CD4-positive, alpha-beta memory T cell (primary cell): ENCODE results near the gene NEURL3. TPM values are rescaled to one million over a fixed set of nuclear protein-coding genes. Genes with fewer than 3 reads are reported as not detected.
A peak's percentile ranks its signal among the peaks of the same experiment; 100 is the strongest.

Source experiments
- CTCF ChIA-PET: fragments of 350-600 bp; sonication (Branson Sonifier 250); formaldehyde crosslinking; loops from one replicate; lab custom pipeline; 2021; ENCODE audit warnings: inconsistent platforms; ENCODE audit not compliant: partially characterized antibody; lab: Charles Lee
- POLR2A ChIA-PET: fragments of 350-600 bp; sonication (Branson Sonifier 250); formaldehyde crosslinking; loops from one replicate; lab custom pipeline; 2021; ENCODE audit not compliant: partially characterized antibody; lab: Charles Lee
- DNase-seq, 5 donors: peaks; one replicate each; pipeline versions ENCODE4 v3.0.0 to v3.0.0-alpha.2; 2020 to 2022; ENCODE audit warnings: mixed read lengths in 1 of 5
- H3K27ac ChIP-seq: one replicate; pipeline ENCODE4 v1.7.0; 2013; ENCODE audit warnings: low read depth, low read length
- H3K27me3 ChIP-seq: 2 replicates; pipeline ENCODE4 v1.7.0; 2013; ENCODE audit warnings: mild to moderate bottlenecking, low read length, moderate library complexity; ENCODE audit not compliant: insufficient read depth
- H3K36me3 ChIP-seq: 2 replicates; pipeline ENCODE4 v1.7.0; 2013; ENCODE audit warnings: mild to moderate bottlenecking, low read length, moderate library complexity; ENCODE audit not compliant: insufficient read depth
- H3K4me1 ChIP-seq: 2 replicates; pipeline ENCODE4 v1.7.0; 2013; ENCODE audit warnings: mild to moderate bottlenecking, low read length, moderate library complexity; ENCODE audit not compliant: insufficient read depth
- H3K4me3 ChIP-seq, 2 donors: one replicate each; pipeline ENCODE4 v1.7.0; 2013; ENCODE audit warnings: low read length in 2 of 2, mild to moderate bottlenecking in 1 of 2
- H3K9me3 ChIP-seq, 2 donors: one replicate each; pipeline ENCODE4 v1.7.0; 2013; ENCODE audit warnings: low read length in 2 of 2, control low read depth in 1 of 2; ENCODE audit not compliant: control insufficient read depth in 1 of 2
- H3K27ac Mint-ChIP-seq, 7 donors: one replicate each; pipeline ENCODE4 v1.8.0; 2020 to 2021; ENCODE audit warnings: mixed read lengths in 7 of 7, mild to moderate bottlenecking in 6 of 7, inconsistent platforms in 3 of 7, moderate library complexity in 3 of 7
- H3K27me3 Mint-ChIP-seq, 2 donors: one replicate each; pipeline ENCODE4 v1.8.0; 2020 to 2021; ENCODE audit warnings: mixed read lengths in 2 of 2
- H3K36me3 Mint-ChIP-seq, 2 donors: one replicate each; pipeline ENCODE4 v1.8.0; 2020 to 2021; ENCODE audit warnings: mixed read lengths in 2 of 2, inconsistent platforms in 1 of 2, mild to moderate bottlenecking in 1 of 2
- H3K4me1 Mint-ChIP-seq, 4 donors: one replicate each; pipeline ENCODE4 v1.8.0; 2020 to 2021; ENCODE audit warnings: mixed read lengths in 4 of 4, mild to moderate bottlenecking in 1 of 4
- H3K4me3 Mint-ChIP-seq, 8 donors: one replicate each; pipeline ENCODE4 v1.8.0; 2020 to 2021; ENCODE audit warnings: mixed read lengths in 8 of 8, mild to moderate bottlenecking in 7 of 8, moderate library complexity in 6 of 8, inconsistent platforms in 3 of 8
- H3K9me3 Mint-ChIP-seq, 8 donors: one replicate each; pipeline ENCODE4 v1.8.0; 2020 to 2021; ENCODE audit warnings: mixed read lengths in 8 of 8, mild to moderate bottlenecking in 5 of 8, inconsistent platforms in 3 of 8, moderate library complexity in 1 of 8
- intact Hi-C: fragments of 100-400 bp; cut with micrococcal nuclease; formaldehyde crosslinking; loops from one replicate; pipeline ENCODE4 v1.15.1; 2023
- polyA plus RNA-seq, 2 donors: library from polyadenylated mRNA; unstranded; fragments of 300-500 nt; fragmentation: Illumina TruSeq; gene quantifications; one replicate each; pipeline ENCODE4 v1.2.3, GENCODE V29; 2021
- total RNA-seq, 2 experiments: library from RNA; stranded (reverse); gene quantifications; one replicate each; pipeline ENCODE4 v1.2.3, GENCODE V29; 2021

Gene NEURL3
- total and polyA plus RNA-seq, 4 experiments from 2014 or later = 0.22 TPM; not detected in 3

- Mint-ChIP-seq H3K4me3 (peak overlapping the region in 1 of 8 donors; percentile 39), H3K27me3 (no peaks in the 10 kb centered on the region), H3K36me3 (peaks cover 6 to 31% of the 10 kb centered on the region in 2 donors), H3K9me3 (peaks cover 0 to 3% (median 0%) of the 10 kb centered on the region in 8 donors), H3K27ac (peak overlapping the region in 4 of 7 donors; percentile 6 to 80 (median 44)), H3K4me1 (peaks cover 8 to 39% (median 21%) of the 10 kb centered on the region in 4 donors)
- H3K27me3 ChIP-seq = no peaks in the 10 kb centered on the region
- H3K4me1 ChIP-seq = peaks cover 30% of the 10 kb centered on the region
- CTCF ChIA-PET = interaction anchor here (1.1 to 6.3 kb wide), 3 partner anchors 19 to 144 kb away, joined by 3 to 169 read pairs (median 59); partner anchors contain the start of gene ARID5A
- no peak overlapping the region for H3K4me3 ChIP-seq
- no peak for DNase-seq
- no peaks in the 10 kb centered on the region for H3K9me3 ChIP-seq
- intact Hi-C loops = no loop called here
- POLR2A ChIA-PET = interaction anchor here (0.5 to 13.6 kb wide), 3 partner anchors 17 to 255 kb away, joined by 3 to 320 read pairs (median 23); partner anchors contain the start of gene ARID5A
- no peak overlapping the region for H3K27ac ChIP-seq
- H3K36me3 ChIP-seq = peaks cover 36% of the 10 kb centered on the region
Observed at GRCh38 chr2:96551605-96552314, 46.6 kb upstream of the NEURL3 start.

DNA sequence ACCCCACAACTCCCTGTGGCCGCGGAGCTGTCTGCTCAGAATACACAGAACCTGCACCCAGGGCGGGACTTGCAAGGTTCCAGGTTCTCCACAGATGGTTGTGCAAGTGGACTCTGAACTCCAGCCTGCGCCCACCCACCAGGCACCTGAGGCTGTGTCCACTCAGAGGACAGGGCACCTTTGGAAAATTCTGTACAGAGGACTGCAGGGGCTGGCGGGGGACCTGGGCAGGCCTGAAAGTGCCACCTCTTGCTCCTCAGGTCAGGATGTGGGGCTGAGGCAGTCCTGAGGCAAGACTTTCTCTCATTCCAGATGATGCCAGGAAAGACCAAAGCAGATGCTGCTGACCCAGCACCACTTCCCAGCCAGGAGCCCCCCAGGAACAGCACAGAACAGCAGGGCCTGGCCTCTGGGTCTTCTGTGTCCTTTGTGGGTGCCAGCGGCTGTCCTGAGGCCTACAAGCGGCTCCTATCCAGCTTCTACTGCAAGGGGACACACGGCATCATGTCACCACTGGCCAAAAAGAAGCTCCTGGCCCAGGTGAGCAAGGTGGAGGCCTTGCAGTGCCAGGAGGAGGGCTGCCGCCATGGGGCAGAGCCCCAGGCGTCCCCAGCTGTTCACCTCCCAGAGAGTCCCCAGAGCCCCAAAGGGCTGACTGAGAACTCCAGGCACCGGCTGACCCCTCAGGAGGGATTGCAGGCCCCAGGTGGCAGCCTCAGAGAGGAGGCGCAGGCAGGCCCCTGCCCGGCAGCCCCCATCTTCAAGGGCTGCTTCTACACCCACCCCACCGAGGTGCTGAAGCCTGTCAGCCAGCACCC, 45.8 kb upstream of the NEURL3 start:
- Mint-ChIP-seq H3K27me3 (no peaks in the 10 kb centered on the region), H3K36me3 (peaks cover 9 to 37% of the 10 kb centered on the region in 2 donors), H3K4me3 (no peak overlapping the region), H3K27ac (peak overlapping the region in 1 of 7 donors; percentile 24), H3K4me1 (peaks cover 14 to 42% (median 27%) of the 10 kb centered on the region in 4 donors), H3K9me3 (peaks cover 0 to 3% (median 0%) of the 10 kb centered on the region in 8 donors)
- H3K36me3 ChIP-seq = peaks cover 36% of the 10 kb centered on the region
- H3K4me1 ChIP-seq = peaks cover 37% of the 10 kb centered on the region
- CTCF ChIA-PET = interaction anchor here (1.1 to 1.3 kb wide), 2 partner anchors 22 to 143 kb away, joined by 3 read pairs; no protein-coding TSS in a partner anchor
- intact Hi-C loops = no loop called here
- no peak overlapping the region for H3K27ac ChIP-seq
- H3K9me3 ChIP-seq = no peaks in the 10 kb centered on the region
- peak in 1 of 5 donors; percentile 45 for DNase-seq
- POLR2A ChIA-PET = interaction anchor here (13.6 kb wide), 1 partner anchor 17 kb away, joined by 320 read pairs; the partner anchor contains the start of gene ARID5A
- H3K27me3 ChIP-seq = no peaks in the 10 kb centered on the region
- H3K4me3 ChIP-seq = no peak overlapping the region

DNA sequence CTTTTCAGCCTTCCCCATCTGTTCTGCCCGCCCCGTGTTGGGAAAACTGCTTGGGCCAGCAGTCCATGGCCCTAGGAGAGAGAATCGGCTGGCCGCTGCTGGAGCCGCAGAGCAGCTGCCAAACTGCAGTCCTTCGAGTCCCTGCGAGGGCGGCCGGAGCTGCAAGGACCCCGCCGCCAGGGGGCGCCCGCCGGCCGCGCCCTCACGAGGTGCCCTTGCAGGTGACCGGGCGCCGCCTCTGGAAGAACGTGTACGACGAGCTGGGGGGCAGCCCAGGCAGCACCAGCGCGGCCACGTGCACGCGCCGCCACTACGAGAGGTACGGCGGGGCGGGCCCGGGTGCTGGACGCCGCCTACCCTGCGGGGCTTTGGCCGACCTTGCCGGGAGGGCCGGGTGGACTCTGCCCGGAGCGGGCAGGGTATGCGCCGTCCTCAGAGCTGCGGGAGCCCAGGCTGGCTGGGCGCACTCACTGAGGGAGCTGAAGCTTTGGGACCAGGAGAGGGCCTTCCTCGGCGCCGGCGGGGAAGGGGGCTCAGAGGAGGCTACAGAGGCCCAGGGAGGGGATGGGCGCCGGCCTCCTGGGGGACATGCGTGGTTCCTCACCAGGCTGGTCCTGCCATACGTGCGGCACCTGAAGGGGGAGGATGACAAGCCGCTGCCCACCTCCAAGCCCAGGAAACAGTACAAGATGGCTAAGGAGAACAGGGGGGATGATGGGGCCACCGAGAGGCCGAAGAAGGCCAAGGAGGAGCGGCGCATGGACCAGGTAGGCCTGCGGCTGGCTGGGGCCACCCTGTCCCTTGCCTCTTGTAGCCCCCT, 45.0 kb upstream of the NEURL3 start:
- Histone ChIP-seq H3K27ac (no peak overlapping the region), H3K4me3 (no peak overlapping the region), H3K36me3 (peaks cover 36% of the 10 kb centered on the region), H3K27me3 (no peaks in the 10 kb centered on the region), H3K9me3 (no peaks in the 10 kb centered on the region), H3K4me1 (peaks cover 46% of the 10 kb centered on the region)
- Mint-ChIP-seq H3K27ac (peak overlapping the region in 2 of 7 donors; percentile 40 to 46), H3K4me1 (peaks cover 18 to 50% (median 34%) of the 10 kb centered on the region in 4 donors), H3K9me3 (peaks cover 0 to 3% (median 0%) of the 10 kb centered on the region in 8 donors), H3K4me3 (no peak overlapping the region), H3K27me3 (no peaks in the 10 kb centered on the region), H3K36me3 (peaks cover 11 to 41% of the 10 kb centered on the region in 2 donors)
- intact Hi-C loops = no loop called here
- no peak for DNase-seq
- POLR2A ChIA-PET = interaction anchor here (13.6 kb wide), 1 partner anchor 16 kb away, joined by 320 read pairs; the partner anchor contains the start of gene ARID5A
- CTCF ChIA-PET = interaction anchor here (0.6 to 1.3 kb wide), 3 partner anchors 21 to 143 kb away, joined by 3 read pairs; no protein-coding TSS in a partner anchor

GRCh38 chr2:96549466-96549785, 44.3 kb upstream of the NEURL3 start:
- H3K9me3 Mint-ChIP-seq = peaks cover 0 to 3% (median 0%) of the 10 kb centered on the region in 8 donors
- Histone ChIP-seq H3K27me3 (no peaks in the 10 kb centered on the region), H3K27ac (no peak overlapping the region), H3K4me3 (no peak overlapping the region), H3K4me1 (peaks cover 50% of the 10 kb centered on the region), H3K9me3 (no peaks in the 10 kb centered on the region), H3K36me3 (peaks cover 40% of the 10 kb centered on the region)
- H3K36me3 Mint-ChIP-seq = peaks cover 15 to 46% of the 10 kb centered on the region in 2 donors
- H3K27me3 Mint-ChIP-seq = no peaks in the 10 kb centered on the region
- H3K4me1 Mint-ChIP-seq = peaks cover 24 to 53% (median 37%) of the 10 kb centered on the region in 4 donors
- peak overlapping the region in 2 of 7 donors; percentile 40 to 46 for H3K27ac Mint-ChIP-seq
- H3K4me3 Mint-ChIP-seq = no peak overlapping the region
- ChIA-PET CTCF (interaction anchor here (1.3 kb wide), 1 partner anchor 21 kb away, joined by 3 read pairs; no protein-coding TSS in a partner anchor), POLR2A (interaction anchor here (13.6 kb wide), 1 partner anchor 15 kb away, joined by 320 read pairs; the partner anchor contains the start of gene ARID5A)
- intact Hi-C loops = no loop called here
- no peak for DNase-seq

DNA sequence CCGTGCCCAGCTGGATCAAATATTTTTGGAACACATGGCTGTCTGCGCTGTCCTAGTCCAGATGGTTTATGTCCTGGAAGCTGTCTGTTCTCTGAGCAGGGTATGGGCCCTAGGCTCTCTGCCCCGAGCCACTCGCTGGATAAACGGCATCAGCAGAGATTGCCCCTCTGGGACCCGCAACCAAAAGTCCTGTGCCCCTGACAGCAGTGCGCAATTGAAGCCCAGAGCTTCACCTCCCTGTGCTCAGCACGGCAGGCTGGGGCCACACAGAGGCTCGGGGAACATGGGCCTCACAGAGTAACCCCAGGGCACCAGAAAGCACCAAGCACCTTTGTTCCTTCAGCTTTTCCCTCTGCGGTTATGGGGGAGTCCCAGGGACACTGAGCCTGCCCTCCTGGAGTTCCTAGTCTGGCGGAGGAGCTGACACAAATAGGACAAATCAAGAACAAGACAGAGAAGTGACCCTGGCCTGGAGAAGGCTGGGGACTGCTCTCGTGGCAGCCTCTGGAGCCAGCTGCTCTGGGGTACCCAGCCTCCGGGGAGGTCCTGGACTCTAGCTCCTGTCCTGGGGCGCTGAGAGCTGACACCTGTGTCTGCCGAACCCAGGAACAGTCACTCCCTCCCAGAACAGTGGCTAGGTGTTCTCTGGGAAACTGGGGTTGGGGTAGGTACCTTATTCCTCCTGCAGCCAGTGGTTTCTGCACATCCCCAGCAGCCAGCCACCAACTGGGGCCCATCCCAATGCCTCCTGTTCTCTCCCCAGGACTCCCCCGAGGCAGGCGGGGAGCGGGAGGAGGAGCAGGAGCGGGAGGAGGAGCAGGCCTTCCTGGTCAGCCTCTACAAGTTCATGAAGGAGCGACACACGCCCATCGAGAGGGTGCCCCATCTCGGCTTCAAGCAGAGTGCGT, 43.7 kb upstream of the NEURL3 start:
- Histone ChIP-seq H3K36me3 (peaks cover 40% of the 10 kb centered on the region), H3K4me3 (no peak overlapping the region), H3K27me3 (no peaks in the 10 kb centered on the region), H3K4me1 (peaks cover 50% of the 10 kb centered on the region), H3K27ac (no peak overlapping the region), H3K9me3 (no peaks in the 10 kb centered on the region)
- intact Hi-C loops = no loop called here
- Mint-ChIP-seq H3K4me3 (no peak overlapping the region), H3K27ac (peak overlapping the region in 2 of 7 donors; percentile 12 to 63), H3K36me3 (peaks cover 20 to 52% of the 10 kb centered on the region in 2 donors), H3K9me3 (peaks cover 0 to 1% (median 0%) of the 10 kb centered on the region in 8 donors), H3K4me1 (peaks cover 27 to 53% (median 39%) of the 10 kb centered on the region in 4 donors), H3K27me3 (no peaks in the 10 kb centered on the region)
- ChIA-PET POLR2A (interaction anchor here (0.8 to 13.6 kb wide), 2 partner anchors 14 to 228 kb away, joined by 3 to 320 read pairs; partner anchors contain the start of gene ARID5A), CTCF (interaction anchor here (1.3 to 1.4 kb wide), 4 partner anchors 9 to 141 kb away, joined by 3 to 6 read pairs (median 5); no protein-coding TSS in a partner anchor)
- DNase-seq = no peak
